ENCODE data around the gene KLHL13.

GRCh38 chrX:118022753-118023152 is 93.9 kb downstream of the KLHL13 start:
- TF ChIP-seq CTCF (IDR thresholded peaks at IDR 0.05; ENCODE audit: insufficient read depth, low read length, poor library complexity, severe bottlenecking) (no peak), EZH2phosphoT487 (conservative IDR thresholded peaks at IDR 0.05; ENCODE audit: low read length) (no peak)

Measured in SU-DHL-6 (cell line).